HG03135 (cell line): ENCODE results near the gene CRB3.

Experiments
- ATAC-seq: cut with Tn5 transposase; IDR thresholded peaks from one replicate; pipeline ENCODE4 v1.9.1; 2021; ENCODE audit warnings: mild to moderate bottlenecking, moderate library complexity; ENCODE audit not compliant: unreplicated experiment

CRB3 gene

DNA sequence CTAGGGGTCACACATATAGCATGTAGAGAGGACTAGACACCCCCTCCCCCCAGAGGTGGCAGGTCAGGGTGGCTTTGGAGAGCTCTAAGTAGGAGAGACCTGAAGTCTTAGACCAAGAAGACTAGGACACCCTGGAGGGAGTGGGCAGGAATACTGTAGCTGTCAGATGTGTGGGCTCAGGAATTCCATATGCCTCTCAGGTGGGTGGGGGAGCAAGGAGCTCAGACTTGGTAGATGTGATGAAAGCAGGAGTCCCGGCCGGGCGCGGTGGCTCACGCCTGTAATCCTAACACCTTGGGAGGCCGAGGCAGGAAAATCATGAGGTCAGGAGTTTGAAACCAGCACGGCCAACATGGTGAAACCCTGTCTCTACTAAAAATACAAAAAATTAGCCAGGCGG is 1.6 kb downstream of the CRB3 start:
- ATAC-seq: no peak

DNA sequence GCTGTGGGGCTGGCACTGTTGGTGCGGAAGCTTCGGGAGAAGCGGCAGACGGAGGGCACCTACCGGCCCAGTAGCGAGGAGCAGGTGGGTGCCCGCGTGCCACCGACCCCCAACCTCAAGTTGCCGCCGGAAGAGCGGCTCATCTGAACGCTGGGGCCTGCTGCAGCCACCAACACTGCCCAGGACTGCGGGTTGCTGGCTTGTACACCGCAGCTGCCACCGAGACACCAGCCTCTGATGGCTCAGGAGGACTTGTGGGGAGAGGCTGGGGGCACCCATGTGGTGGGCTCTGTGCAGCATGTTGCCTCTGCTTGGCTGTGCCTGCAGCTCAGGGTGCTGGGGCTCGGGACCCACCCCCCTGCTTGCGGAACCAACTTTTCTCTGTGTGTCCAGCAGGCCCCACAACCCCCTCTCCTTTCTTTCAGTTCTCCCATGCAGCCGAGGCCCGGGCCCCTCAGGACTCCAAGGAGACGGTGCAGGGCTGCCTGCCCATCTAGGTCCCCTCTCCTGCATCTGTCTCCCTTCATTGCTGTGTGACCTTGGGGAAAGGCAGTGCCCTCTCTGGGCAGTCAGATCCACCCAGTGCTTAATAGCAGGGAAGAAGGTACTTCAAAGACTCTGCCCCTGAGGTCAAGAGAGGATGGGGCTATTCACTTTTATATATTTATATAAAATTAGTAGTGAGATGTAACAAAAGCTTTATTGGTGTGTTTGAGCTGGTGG is 2.6 kb downstream of the CRB3 start:
- ATAC-seq: no peak

- ATAC-seq: no peak
These were observed 3.3 kb downstream of the CRB3 start for GRCh38 chr19:6467384-6467783.

DNA sequence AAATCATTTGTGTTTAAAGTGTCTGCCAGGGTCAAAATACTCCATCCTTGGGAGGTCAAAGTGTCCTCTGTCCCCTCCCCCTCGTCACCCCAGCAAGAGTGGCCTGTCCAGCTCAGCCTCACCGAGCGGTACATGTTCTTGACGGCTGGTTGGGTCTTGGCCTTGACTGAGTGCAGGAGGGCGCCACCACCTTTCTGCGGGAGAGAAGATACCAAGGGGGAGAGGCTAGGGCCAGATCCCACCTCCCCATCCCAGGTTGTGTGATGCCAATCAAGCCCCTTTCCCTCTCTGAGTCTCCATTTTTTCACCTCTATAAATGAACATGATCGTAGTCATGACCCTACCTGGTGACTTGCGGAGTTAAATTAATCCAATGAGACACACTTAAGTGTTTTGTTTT is 6.1 kb downstream of the CRB3 start:
- ATAC-seq: no peak

DNA sequence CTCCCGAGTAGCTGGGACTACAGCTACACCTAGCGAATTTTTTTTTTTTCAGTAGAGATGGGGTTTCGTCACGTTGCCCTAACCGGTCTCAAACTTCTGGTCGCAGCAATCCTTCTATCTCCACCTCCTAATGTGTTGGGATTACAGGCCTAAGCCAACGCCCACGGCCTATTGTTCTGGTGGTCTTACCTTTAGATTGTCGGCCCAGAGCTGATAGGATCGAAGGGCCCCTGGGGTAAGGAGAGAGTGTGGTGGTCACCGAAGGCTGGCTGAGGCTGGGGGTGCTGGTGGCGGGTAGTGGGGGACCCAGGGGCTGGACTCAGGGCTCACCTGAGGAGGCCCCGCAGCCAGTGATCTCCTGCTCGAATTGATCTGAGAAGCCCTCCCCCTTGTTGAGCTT is 7.0 kb downstream of the CRB3 start:
- ATAC-seq: no peak

DNA sequence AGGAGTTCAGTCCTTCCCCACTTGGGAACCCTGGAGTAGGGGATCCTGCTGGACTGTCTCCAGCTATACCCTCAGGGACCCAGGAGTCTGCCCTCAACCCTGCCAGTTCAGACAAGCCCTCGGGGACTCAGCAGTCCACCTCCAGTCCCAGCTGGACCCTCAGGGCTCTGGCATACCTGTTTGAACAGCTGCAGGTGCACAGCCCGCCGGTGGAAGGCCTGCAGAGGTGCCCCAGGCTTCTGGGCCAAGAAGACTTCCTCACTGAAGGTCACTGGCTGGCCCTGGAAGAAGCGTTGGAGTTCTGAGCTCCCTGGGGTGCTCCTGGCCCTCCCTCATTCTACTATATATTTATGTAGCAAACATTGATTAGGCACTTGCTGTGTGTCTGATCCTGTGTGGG is 8.6 kb downstream of the CRB3 start:
- ATAC-seq: no peak

GRCh38 chr19:6473647-6474046 is 9.6 kb downstream of the CRB3 start:
- no peak for ATAC-seq

- no peak for ATAC-seq
These were observed 11.4 kb downstream of the CRB3 start for GRCh38 chr19:6475321-6476108.

- no peak for ATAC-seq
These were observed 12.3 kb downstream of the CRB3 start for GRCh38 chr19:6476155-6476895.

DNA sequence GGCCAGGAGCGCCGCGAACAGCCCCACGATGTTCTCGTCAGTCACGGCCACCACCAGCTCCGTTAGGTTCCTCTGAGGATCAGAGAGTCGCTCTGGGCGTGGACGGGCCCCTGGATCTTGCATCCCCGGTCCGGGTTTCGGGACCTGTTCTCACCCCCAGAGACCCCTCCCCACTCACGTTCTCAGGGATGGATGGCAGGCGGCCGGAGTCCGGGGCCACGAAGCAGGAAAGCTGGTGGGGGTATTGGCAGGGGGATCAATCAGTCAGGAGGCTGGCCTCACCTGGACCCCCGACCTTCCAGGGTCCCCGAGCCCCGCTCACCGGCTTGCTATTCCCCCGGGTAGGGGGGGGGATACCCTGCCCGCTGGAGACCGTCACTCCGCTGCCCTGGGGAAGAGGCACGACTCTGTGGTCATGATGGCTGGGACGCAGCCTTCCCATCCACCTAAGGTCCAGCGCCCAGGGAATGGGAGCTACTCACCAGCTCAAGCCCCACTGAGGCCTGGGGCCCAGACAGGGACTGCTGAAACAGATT is 12.9 kb downstream of the CRB3 start:
- ATAC-seq: no peak

DNA sequence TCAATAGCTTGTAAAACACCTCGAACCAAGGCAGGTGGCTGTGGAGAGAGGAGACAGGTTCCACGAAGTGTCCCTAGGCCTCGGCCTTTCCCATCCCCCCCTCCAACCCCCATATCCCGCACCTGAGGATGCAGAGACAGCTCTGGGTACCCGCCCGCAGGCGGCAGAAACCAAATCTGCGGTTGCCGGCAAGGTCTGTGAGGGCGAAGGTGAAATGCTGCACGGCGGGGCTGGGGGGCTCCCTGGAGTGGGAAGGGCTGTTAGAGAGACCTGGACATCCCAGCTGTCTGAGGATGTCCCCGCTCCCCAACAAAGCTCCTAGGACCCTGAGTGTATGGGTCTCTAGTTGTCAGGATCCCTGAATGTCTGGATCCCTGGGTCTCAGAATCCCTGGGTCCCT is 14.7 kb downstream of the CRB3 start:
- ATAC-seq: no peak

DNA sequence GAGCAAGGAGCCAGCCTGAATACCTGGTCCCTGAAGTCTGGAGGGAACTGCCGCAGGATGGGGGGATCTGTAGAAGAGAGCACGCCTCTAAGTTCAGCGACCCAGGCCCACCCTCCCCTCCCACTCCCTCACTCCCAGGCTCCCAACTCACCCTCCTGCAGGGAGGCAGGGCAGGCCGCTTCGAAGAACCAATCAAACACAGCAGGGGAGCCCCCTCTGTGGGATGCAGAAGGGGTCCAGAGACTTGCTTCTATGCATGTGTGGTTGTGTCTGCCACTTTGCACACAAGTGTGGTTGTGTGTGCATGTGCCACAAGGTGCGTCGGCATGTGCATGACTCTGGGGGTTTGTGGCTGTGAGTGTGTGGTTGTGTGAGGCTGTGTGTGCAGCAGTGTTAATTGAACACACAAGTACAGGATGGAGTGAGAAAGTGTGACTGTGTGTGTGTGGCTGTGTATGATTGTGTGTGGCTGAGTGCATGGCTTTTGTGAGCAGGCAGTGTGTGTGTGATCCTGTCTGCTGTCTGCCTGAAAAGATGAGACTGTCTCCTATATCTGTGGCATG is 15.8 kb downstream of the CRB3 start:
- no peak for ATAC-seq

DNA sequence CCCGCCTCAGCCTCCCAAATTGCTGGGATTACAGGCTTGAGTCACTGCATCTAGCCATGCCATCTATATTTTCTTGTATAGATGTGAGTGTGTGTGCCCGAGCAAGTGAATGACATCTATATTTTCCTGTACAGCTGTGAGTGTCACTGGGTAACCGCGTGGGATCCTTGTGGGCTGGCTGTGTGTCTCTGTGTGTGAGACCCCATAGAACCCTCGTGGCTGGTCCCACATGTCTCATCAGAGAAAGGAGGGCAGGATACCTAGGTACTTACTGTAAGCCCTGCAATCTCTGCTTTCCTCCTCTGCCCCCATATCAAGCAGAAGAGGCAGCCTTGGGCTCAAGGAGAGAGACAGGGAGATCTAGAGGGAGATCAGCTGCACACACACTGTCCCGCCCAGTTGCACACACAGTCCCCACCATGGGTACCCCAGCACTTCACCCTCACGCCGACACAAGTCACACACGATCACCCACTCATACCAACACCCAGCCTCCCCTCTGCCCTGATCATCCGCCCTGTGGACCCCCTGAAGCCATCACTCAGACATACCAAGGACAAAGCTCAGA is 16.9 kb downstream of the CRB3 start:
- ATAC-seq: no peak

DNA sequence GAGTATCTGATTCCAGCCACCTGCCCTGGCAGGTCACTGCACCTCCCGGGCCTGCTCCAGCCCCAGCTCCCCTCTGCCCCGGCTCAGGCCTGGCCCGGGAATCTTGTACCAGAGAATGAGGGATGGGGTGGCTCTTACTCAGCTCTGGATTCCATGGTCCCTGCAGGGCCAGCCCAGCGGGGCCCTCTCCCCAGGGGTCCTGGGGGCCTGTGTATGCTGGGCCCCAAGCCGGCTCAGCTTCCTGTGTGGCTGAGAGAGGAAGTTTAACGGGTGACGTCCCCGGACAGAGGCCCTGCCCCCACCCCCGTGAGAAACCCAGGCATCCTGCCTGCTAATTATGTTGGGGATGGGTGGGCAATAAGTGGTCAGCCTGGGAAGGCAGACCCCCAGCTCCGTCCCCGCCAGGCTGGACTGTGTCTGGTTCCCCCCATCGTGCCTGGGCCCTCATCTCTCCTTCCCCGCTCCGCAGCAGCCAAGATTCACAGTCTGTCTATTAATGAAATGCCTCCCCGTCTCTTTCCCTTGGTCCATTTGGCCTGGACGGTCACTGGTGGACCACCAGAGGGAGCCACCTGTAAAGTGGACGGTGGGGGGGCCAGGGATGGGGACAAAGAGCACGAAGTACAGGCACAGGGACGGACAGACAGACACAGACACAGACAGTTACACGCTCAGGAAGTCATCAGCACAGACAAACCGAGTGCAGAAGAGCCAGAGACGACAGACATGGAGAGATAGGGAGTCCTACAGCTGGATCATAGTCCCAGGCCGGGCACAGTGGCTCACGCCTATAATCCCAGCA is 17.7 kb downstream of the CRB3 start, which contains the start of gene DENND1C:
Gene DENND1C, minus strand, starts transcription at position 247 of the 802 bp plus-strand sequence. Its CDS starts 92 bp downstream, at position 155.
- no peak for ATAC-seq

DNA sequence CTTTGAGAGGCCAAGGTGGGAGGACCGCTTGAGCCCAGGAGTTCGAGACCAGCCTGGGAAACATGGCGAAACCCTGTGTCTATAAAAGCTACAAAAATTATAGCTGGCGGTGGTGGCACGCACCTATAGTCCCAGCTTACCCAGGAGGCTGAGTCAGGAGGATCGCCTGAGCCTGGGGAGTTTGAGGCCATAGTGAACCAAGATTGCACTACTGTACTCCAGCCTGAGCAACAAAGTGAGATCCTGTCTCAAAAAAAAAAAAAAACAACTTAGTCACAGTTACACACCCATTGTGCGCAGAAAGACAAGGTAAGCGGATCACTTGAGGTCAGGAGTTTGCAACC is 18.2 kb downstream of the CRB3 start:
- no peak for ATAC-seq

DNA sequence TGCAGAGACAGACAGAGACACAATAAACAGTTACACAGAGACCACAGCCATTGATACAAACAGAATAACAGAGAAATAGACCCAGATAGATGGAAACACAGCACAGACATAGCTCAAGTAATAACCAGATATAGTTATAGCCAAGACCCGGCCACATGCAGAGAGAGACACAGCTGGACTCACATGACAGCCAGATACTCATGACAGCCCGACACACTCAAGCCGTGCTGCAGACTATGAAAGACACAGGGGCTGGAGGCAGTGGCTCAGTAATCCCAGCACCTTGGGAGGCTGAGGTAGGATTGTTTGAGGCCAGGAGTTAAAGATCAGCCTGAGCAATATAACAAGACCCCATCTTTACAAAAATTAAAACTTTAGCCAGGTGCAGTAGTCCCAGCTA is 19.2 kb downstream of the CRB3 start:
- ATAC-seq: no peak

DNA sequence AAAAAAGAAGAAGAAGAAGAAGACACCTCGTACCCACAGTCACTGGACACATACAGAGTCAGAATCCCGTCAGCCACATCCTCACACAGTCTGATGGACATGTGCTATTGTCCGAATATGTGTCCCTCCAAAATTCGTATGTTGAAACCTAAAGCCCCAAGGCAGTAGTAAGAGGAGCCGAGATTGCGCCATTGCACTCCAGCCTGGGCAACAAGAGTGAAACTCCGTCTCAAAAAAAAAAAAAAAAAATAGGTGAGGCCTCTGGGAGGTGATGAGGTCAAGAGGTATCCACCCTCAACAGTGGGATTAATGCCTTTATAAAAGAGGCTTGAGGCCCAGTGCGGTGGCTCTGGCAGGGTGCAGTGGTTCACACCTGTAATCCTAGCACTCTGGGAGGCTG is 20.2 kb downstream of the CRB3 start:
- ATAC-seq: no peak

- ATAC-seq: no peak
These were observed 20.8 kb downstream of the CRB3 start for GRCh38 chr19:6484831-6485230.

DNA sequence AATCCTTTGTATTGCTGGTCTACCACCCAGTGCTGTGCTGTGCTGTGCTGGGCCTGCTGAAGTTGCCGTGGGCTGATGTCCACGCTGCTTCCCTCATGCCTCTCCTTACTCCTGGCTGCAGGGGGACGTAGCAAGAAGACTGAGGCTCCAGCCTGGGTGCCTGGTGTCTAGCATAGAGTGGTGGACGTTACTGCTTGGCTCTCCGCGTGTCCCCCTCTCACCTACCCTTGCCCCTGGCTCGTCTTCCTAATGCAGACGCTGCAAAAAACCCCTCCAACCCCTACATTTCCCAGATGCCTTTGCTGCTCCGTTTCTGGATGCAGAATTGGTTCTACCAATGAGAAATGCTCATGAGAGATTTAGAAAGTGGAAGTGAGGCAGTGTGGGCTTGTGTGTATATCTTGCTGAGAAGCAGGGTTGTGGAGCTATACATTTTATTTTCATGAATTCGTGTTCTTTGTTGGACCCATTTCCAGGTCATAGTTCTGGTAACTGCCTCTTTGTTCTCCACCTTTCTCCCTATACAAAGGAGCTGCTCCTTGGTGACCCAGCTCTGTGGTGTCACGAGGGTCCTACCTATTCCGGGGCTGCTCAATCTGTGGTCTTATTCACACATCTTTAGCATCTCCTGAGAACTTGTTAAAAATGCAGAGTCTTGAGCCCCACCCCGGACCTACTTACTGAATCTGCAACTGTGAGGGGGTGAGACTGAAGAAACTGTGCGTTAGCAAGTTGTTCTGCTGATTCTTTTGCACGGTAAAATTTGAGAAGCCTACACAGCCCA is 25.4 kb downstream of the CRB3 start:
- no peak for ATAC-seq
